Astrocyte (in vitro differentiated cells and primary cell): ENCODE results near the gene RTKN2. TPM values are rescaled to one million over a fixed set of nuclear protein-coding genes. Genes with fewer than 3 reads are reported as not detected.

ENCODE experiments used
- DNase-seq: peaks from one replicate; pipeline ENCODE4 v3.0.0-alpha.2; 2010; ENCODE audit warnings: low read depth
- FAIRE-seq: peaks from 2 replicates; lab custom pipeline; 2011; peaks lifted over from hg19 to GRCh38; lab: Jason Lieb, UNC
- H2AFZ ChIP-seq: 2 replicates; pipeline ENCODE4 v1.6.0; 2012; ENCODE audit warnings: low read depth, low read length, inconsistent platforms
- H3K27ac ChIP-seq: 2 replicates; pipeline ENCODE4 v1.5.1; 2011; ENCODE audit warnings: low read depth, low read length, inconsistent platforms
- H3K27me3 ChIP-seq: 2 replicates; pipeline ENCODE4 v1.6.0; 2011; ENCODE audit warnings: low read length, inconsistent platforms; ENCODE audit not compliant: insufficient read depth
- H3K36me3 ChIP-seq: 2 replicates; pipeline ENCODE4 v1.5.1; 2011; ENCODE audit warnings: low read length, inconsistent platforms; ENCODE audit not compliant: insufficient read depth
- H3K4me1 ChIP-seq: 2 replicates; pipeline ENCODE4 v1.5.1; 2011; ENCODE audit warnings: low read length, inconsistent platforms; ENCODE audit not compliant: insufficient read depth
- H3K4me2 ChIP-seq: 2 replicates; pipeline ENCODE4 v1.6.0; 2012; ENCODE audit warnings: low read length, inconsistent platforms
- H3K4me3 ChIP-seq: 2 replicates; pipeline ENCODE4 v1.5.1; 2011; ENCODE audit warnings: low read depth, mild to moderate bottlenecking, low read length, inconsistent platforms; ENCODE audit not compliant: insufficient read depth
- H3K79me2 ChIP-seq: 2 replicates; pipeline ENCODE4 v1.6.0; 2012; ENCODE audit warnings: mild to moderate bottlenecking, low read length, inconsistent platforms; ENCODE audit not compliant: insufficient read depth
- H3K9ac ChIP-seq: 2 replicates; pipeline ENCODE4 v1.6.0; 2012; ENCODE audit warnings: mild to moderate bottlenecking, low read length, inconsistent platforms
- H3K9me3 ChIP-seq: 2 replicates; pipeline ENCODE4 v1.5.1; 2012; ENCODE audit warnings: low read depth, mild to moderate bottlenecking, low read length, inconsistent platforms; ENCODE audit not compliant: insufficient read depth
- H4K20me1 ChIP-seq: 2 replicates; pipeline ENCODE4 v1.6.0; 2012; ENCODE audit warnings: low read length, inconsistent platforms; ENCODE audit not compliant: insufficient read depth
- H3K27ac Mint-ChIP-seq: one replicate; pipeline ENCODE4 v1.8.0; 2021; ENCODE audit warnings: mild to moderate bottlenecking, mixed read lengths; ENCODE audit not compliant: unreplicated experiment
- H3K27me3 Mint-ChIP-seq: one replicate; pipeline ENCODE4 v1.8.0; 2021; ENCODE audit warnings: low read depth, mixed read lengths; ENCODE audit not compliant: unreplicated experiment
- H3K36me3 Mint-ChIP-seq: one replicate; pipeline ENCODE4 v1.8.0; 2021; ENCODE audit warnings: low read depth, mixed read lengths; ENCODE audit not compliant: unreplicated experiment
- H3K4me1 Mint-ChIP-seq: one replicate; pipeline ENCODE4 v1.8.0; 2021; ENCODE audit warnings: low read depth, mixed read lengths; ENCODE audit not compliant: unreplicated experiment
- H3K4me3 Mint-ChIP-seq: one replicate; pipeline ENCODE4 v1.8.0; 2021; ENCODE audit warnings: mild to moderate bottlenecking, moderate library complexity, mixed read lengths; ENCODE audit not compliant: unreplicated experiment
- H3K9me3 Mint-ChIP-seq: one replicate; pipeline ENCODE4 v1.8.0; 2021; ENCODE audit warnings: mild to moderate bottlenecking, mixed read lengths; ENCODE audit not compliant: unreplicated experiment
- CTCF ChIP-seq: IDR thresholded peaks from 2 replicates; pipeline ENCODE4 v1.5.1; 2011; ENCODE audit warnings: low read depth, mild to moderate bottlenecking, inconsistent platforms, low read length, moderate library complexity; ENCODE audit not compliant: insufficient read depth
- EZH2 ChIP-seq: IDR thresholded peaks from 2 replicates; pipeline ENCODE4 v1.6.1; 2012; ENCODE audit warnings: mild to moderate bottlenecking, low read length, inconsistent platforms; ENCODE audit not compliant: insufficient read depth
- total RNA-seq: library from RNA; stranded (reverse); gene quantifications from 2 replicates; pipeline ENCODE4 v1.2.1, GENCODE V29; 2021

The RTKN2 gene
- total RNA-seq, 1 donor from 2014 or later = 8.4 TPM

GRCh38 chr10:62199584-62199983 is 69.1 kb downstream of the RTKN2 start:
- FAIRE-seq = peak; percentile 43
- Mint-ChIP-seq H3K9me3 (no peaks in the 10 kb centered on the region), H3K36me3 (peaks cover 4% of the 10 kb centered on the region), H3K27me3 (no peaks in the 10 kb centered on the region), H3K4me1 (no peaks in the 10 kb centered on the region), H3K27ac (no peak overlapping the region), H3K4me3 (no peak overlapping the region)
- no peaks in the 10 kb centered on the region for H4K20me1 ChIP-seq
- no peak overlapping the region for H3K4me3 ChIP-seq
- H3K4me1 ChIP-seq = no peaks in the 10 kb centered on the region
- H3K79me2 ChIP-seq = no peaks in the 10 kb centered on the region
- H3K36me3 ChIP-seq = no peaks in the 10 kb centered on the region
- no peak overlapping the region for H3K4me2 ChIP-seq
- no peak overlapping the region for H2AFZ ChIP-seq
- no peak for DNase-seq
- no peaks in the 10 kb centered on the region for H3K27me3 ChIP-seq
- H3K9me3 ChIP-seq = no peaks in the 10 kb centered on the region
- no peak overlapping the region for H3K27ac ChIP-seq
- TF ChIP-seq CTCF (no peak), EZH2 (no peak)
- no peak overlapping the region for H3K9ac ChIP-seq

GRCh38 chr10:62196528-62196927 is 72.1 kb downstream of the RTKN2 start:
- no peak overlapping the region for H3K4me3 ChIP-seq
- H3K9ac ChIP-seq = no peak overlapping the region
- H3K79me2 ChIP-seq = no peaks in the 10 kb centered on the region
- Mint-ChIP-seq H3K27ac (no peak overlapping the region), H3K4me3 (no peak overlapping the region), H3K4me1 (no peaks in the 10 kb centered on the region), H3K27me3 (no peaks in the 10 kb centered on the region), H3K36me3 (peaks cover 4% of the 10 kb centered on the region), H3K9me3 (no peaks in the 10 kb centered on the region)
- no peaks in the 10 kb centered on the region for H3K4me1 ChIP-seq
- H3K27ac ChIP-seq = no peak overlapping the region
- H2AFZ ChIP-seq = no peak overlapping the region
- FAIRE-seq (no peak), DNase-seq (no peak)
- no peak overlapping the region for H3K4me2 ChIP-seq
- TF ChIP-seq EZH2 (no peak), CTCF (no peak)
- H4K20me1 ChIP-seq = no peaks in the 10 kb centered on the region
- H3K36me3 ChIP-seq = no peaks in the 10 kb centered on the region
- H3K9me3 ChIP-seq = no peaks in the 10 kb centered on the region
- no peaks in the 10 kb centered on the region for H3K27me3 ChIP-seq

- no peaks in the 10 kb centered on the region for H3K36me3 ChIP-seq
- peaks cover 4% of the 10 kb centered on the region for H3K36me3 Mint-ChIP-seq
- no peak overlapping the region for H3K27ac ChIP-seq
- no peak overlapping the region for H3K4me3 Mint-ChIP-seq
- no peaks in the 10 kb centered on the region for H3K4me1 ChIP-seq
- no peak overlapping the region for H3K4me2 ChIP-seq
- no peak for TF ChIP-seq CTCF
- no peak for TF ChIP-seq EZH2
- H3K9me3 Mint-ChIP-seq = no peaks in the 10 kb centered on the region
- H3K4me3 ChIP-seq = no peak overlapping the region
- no peak overlapping the region for H3K27ac Mint-ChIP-seq
- H3K79me2 ChIP-seq = no peaks in the 10 kb centered on the region
- H4K20me1 ChIP-seq = no peaks in the 10 kb centered on the region
- FAIRE-seq = no peak
- no peak overlapping the region for H3K9ac ChIP-seq
- H3K27me3 ChIP-seq = no peaks in the 10 kb centered on the region
- no peaks in the 10 kb centered on the region for H3K9me3 ChIP-seq
- no peak overlapping the region for H2AFZ ChIP-seq
- no peaks in the 10 kb centered on the region for H3K4me1 Mint-ChIP-seq
- no peaks in the 10 kb centered on the region for H3K27me3 Mint-ChIP-seq
- no peak for DNase-seq
Observed at GRCh38 chr10:62195675-62195926, 73.0 kb downstream of the RTKN2 start.
